H9 (cell line): ENCODE results near the gene HELQ. TPM values are rescaled to one million over a fixed set of nuclear protein-coding genes. Genes with fewer than 3 reads are reported as not detected.

Experiments
- DNase-seq: peaks from one replicate; pipeline ENCODE4 v3.0.0-alpha.2; 2017
- H2AFZ ChIP-seq: one replicate; pipeline ENCODE4 v1.6.1; 2013; ENCODE audit warnings: mild to moderate bottlenecking, low read length, control low read depth, moderate library complexity
- H2AK5ac ChIP-seq: 2 replicates; pipeline ENCODE4 v1.6.1; 2013; ENCODE audit warnings: low read length, control low read depth, mixed read lengths; ENCODE audit not compliant: insufficient read length
- H2BK120ac ChIP-seq: one replicate; pipeline ENCODE4 v1.6.1; 2013; ENCODE audit warnings: low read depth, mild to moderate bottlenecking, low read length, control low read depth, inconsistent platforms; ENCODE audit not compliant: poor library complexity, severe bottlenecking
- H2BK12ac ChIP-seq: 2 replicates; pipeline ENCODE4 v1.6.1; 2013; ENCODE audit warnings: low read length, control low read depth, mixed read lengths, low read depth; ENCODE audit not compliant: insufficient read length
- H2BK15ac ChIP-seq: 2 replicates; pipeline ENCODE4 v1.6.1; 2013; ENCODE audit warnings: low read depth, low read length, control low read depth
- H2BK20ac ChIP-seq: one replicate; pipeline ENCODE4 v1.6.1; 2013; ENCODE audit warnings: low read depth, mild to moderate bottlenecking, low read length, control low read depth, inconsistent platforms; ENCODE audit not compliant: poor library complexity, severe bottlenecking
- H2BK5ac ChIP-seq: 2 replicates; pipeline ENCODE4 v1.6.1; 2013; ENCODE audit warnings: low read length, control low read depth, mixed read lengths; ENCODE audit not compliant: insufficient read length
- H3K14ac ChIP-seq: 2 replicates; pipeline ENCODE4 v1.6.1; 2013; ENCODE audit warnings: low read length, control low read depth; ENCODE audit not compliant: insufficient read depth
- H3K18ac ChIP-seq: 2 replicates; pipeline ENCODE4 v1.6.1; 2013; ENCODE audit warnings: low read depth, mild to moderate bottlenecking, mixed read lengths, low read length, control low read depth; ENCODE audit not compliant: insufficient read length
- H3K23ac ChIP-seq: 2 replicates; pipeline ENCODE4 v1.6.1; 2013; ENCODE audit warnings: low read length, control low read depth, mixed read lengths, low read depth; ENCODE audit not compliant: insufficient read length
- H3K23me2 ChIP-seq: 2 replicates; pipeline ENCODE4 v1.6.1; 2013; ENCODE audit warnings: low read depth, mild to moderate bottlenecking, mixed read lengths, low read length, control low read depth; ENCODE audit not compliant: insufficient read length, poor library complexity, severe bottlenecking
- H3K27ac ChIP-seq: 2 replicates; pipeline ENCODE4 v1.5.1; 2013; ENCODE audit warnings: low read length, control low read depth, mixed read lengths, low read depth; ENCODE audit not compliant: insufficient read length
- H3K27me3 ChIP-seq: 2 replicates; pipeline ENCODE4 v1.6.1; 2013; ENCODE audit warnings: low read length, control low read depth, inconsistent platforms; ENCODE audit not compliant: insufficient read depth
- H3K4ac ChIP-seq: 2 replicates; pipeline ENCODE4 v1.6.1; 2013; ENCODE audit warnings: low read depth, mild to moderate bottlenecking, control low read depth, inconsistent platforms, low read length, moderate library complexity
- H3K4me1 ChIP-seq: 2 replicates; pipeline ENCODE4 v1.6.1; 2013; ENCODE audit warnings: low read length, control low read depth, inconsistent platforms; ENCODE audit not compliant: insufficient read depth
- H3K4me2 ChIP-seq: 2 replicates; pipeline ENCODE4 v1.6.1; 2013; ENCODE audit warnings: low read length, control low read depth, mixed read lengths; ENCODE audit not compliant: insufficient read length, insufficient read depth
- H3K56ac ChIP-seq: 2 replicates; pipeline ENCODE4 v1.6.1; 2013; ENCODE audit warnings: low read depth, mild to moderate bottlenecking, mixed read lengths, low read length, control low read depth; ENCODE audit not compliant: insufficient read length
- H3K79me1 ChIP-seq: 2 replicates; pipeline ENCODE4 v1.6.1; 2013; ENCODE audit warnings: low read depth, mild to moderate bottlenecking, moderate library complexity, low read length, control low read depth, inconsistent platforms; ENCODE audit not compliant: insufficient read depth, poor library complexity, severe bottlenecking
- H3K79me2 ChIP-seq: 2 replicates; pipeline ENCODE4 v1.6.1; 2013; ENCODE audit warnings: low read length, control low read depth, inconsistent platforms; ENCODE audit not compliant: insufficient read depth
- H3K9ac ChIP-seq: 2 replicates; pipeline ENCODE4 v1.6.1; 2013; ENCODE audit warnings: low read length, control low read depth, mixed read lengths; ENCODE audit not compliant: insufficient read length; ENCODE audit errors: extremely low read depth
- H3K9me3 ChIP-seq: one replicate; pipeline ENCODE4 v1.6.1; 2013; ENCODE audit warnings: low read depth, low read length, inconsistent platforms; ENCODE audit not compliant: control insufficient read depth
- H3T11ph ChIP-seq: one replicate; pipeline ENCODE4 v1.6.1; 2013; ENCODE audit warnings: mild to moderate bottlenecking, low read length, control low read depth, inconsistent platforms
- H4K20me1 ChIP-seq: one replicate; pipeline ENCODE4 v1.6.1; 2013; ENCODE audit not compliant: control insufficient read depth, insufficient read length, insufficient read depth
- H4K5ac ChIP-seq: 2 replicates; pipeline ENCODE4 v1.6.1; 2013; ENCODE audit warnings: low read depth, mild to moderate bottlenecking, mixed read lengths, low read length, control low read depth; ENCODE audit not compliant: insufficient read length
- H4K8ac ChIP-seq: replicated peaks from 2 replicates; pipeline ENCODE4 v1.6.1; 2013; ENCODE audit warnings: low read length, control low read depth, mixed read lengths, low read depth; ENCODE audit not compliant: insufficient read length
- H4K91ac ChIP-seq: 2 replicates; pipeline ENCODE4 v1.6.1; 2013; ENCODE audit warnings: low read depth, mild to moderate bottlenecking, moderate library complexity, mixed read lengths, low read length, control low read depth; ENCODE audit not compliant: insufficient read length
- H3K27ac Mint-ChIP-seq, 3 experiments: 2 replicates in 2 of 3; 3 replicates in 1 of 3; pipeline ENCODE4 v1.8.0; 2020 to 2021; ENCODE audit warnings: mixed read lengths in 3 of 3, mild to moderate bottlenecking in 1 of 3, moderate library complexity in 1 of 3
- H3K27me3 Mint-ChIP-seq: 2 replicates; pipeline ENCODE4 v1.8.0; 2021; ENCODE audit warnings: low read depth, mild to moderate bottlenecking, moderate library complexity, mixed read lengths
- H3K36me3 Mint-ChIP-seq, 3 experiments: 2 replicates in 2 of 3; 3 replicates in 1 of 3; pipeline ENCODE4 v1.8.0; 2020 to 2021; ENCODE audit warnings: low read depth in 3 of 3, mixed read lengths in 3 of 3; ENCODE audit not compliant: insufficient read depth in 1 of 3
- H3K4me1 Mint-ChIP-seq, 2 experiments: 2 replicates each; pipeline ENCODE4 v1.8.0; 2020; ENCODE audit warnings: mixed read lengths in 2 of 2
- H3K4me3 Mint-ChIP-seq, 2 experiments: 2 replicates in 1 of 2; 3 replicates in 1 of 2; pipeline ENCODE4 v1.8.0; 2020 to 2021; ENCODE audit warnings: mild to moderate bottlenecking in 2 of 2, mixed read lengths in 2 of 2, moderate library complexity in 1 of 2
- H3K9me3 Mint-ChIP-seq, 2 experiments: 2 replicates in 1 of 2; 3 replicates in 1 of 2; pipeline ENCODE4 v1.8.0; 2020; ENCODE audit warnings: mild to moderate bottlenecking in 2 of 2, mixed read lengths in 2 of 2, moderate library complexity in 1 of 2
- WGBS: extraction: QIAGEN DNeasy Blood & Tissue Kit; methylation state at CpG from one replicate; pipeline ENCODE4 v1.1.7; 2013; ENCODE audit warnings: missing lambda C conversion rate, low lambda C conversion rate, mixed read lengths; ENCODE audit not compliant: insufficient read length; ENCODE audit errors: extremely low coverage; 5-methylcytosine and 5-hydroxymethylcytosine counted together
- total RNA-seq: library from RNA; stranded (reverse); gene quantifications from 2 replicates; pipeline ENCODE4 v1.2.1, GENCODE V29; 2021
- TF ChIP-seq, protein P1 (sequence below): fragments of 200-600 bp; sonication (generic); conservative IDR thresholded peaks from 3 replicates; pipeline ENCODE4 v1.8.0; 2021; ENCODE audit warnings: antibody characterized with exemption, mild to moderate bottlenecking

Gene HELQ
- total RNA-seq, 1 experiment from 2014 or later, result 16.2 TPM

DNA sequence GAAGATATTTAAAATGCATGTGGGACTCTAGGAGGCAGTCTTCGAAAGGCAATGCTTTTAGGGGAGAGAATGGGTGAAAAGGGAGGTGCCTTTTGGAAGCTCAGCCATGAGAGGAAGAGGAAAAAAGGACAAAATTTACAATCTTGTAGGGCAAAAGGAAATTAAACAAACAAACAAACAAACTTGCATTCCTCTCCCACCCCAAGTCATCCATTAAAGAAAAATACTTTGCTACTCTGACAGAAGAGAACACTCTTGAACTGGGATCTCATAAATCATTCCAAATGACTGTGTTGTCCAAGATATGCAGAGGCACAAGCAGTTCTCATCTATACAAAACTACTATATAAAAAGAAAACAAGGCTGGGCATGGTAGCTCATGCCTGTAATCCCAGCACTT, 46.7 kb downstream of the HELQ start:
- no peak overlapping the region for H3K9ac ChIP-seq
- Mint-ChIP-seq H3K27ac (no peak overlapping the region), H3K4me3 (no peak overlapping the region), H3K27me3 (no peaks in the 10 kb centered on the region), H3K36me3 (no peaks in the 10 kb centered on the region), H3K9me3 (no peaks in the 10 kb centered on the region), H3K4me1 (no peaks in the 10 kb centered on the region)
- H3K79me2 ChIP-seq, result no peaks in the 10 kb centered on the region
- H2BK120ac ChIP-seq, result no peak overlapping the region
- H4K8ac ChIP-seq, result no peak overlapping the region
- no peak overlapping the region for H3K14ac ChIP-seq
- H3K23ac ChIP-seq, result no peak overlapping the region
- no peak overlapping the region for H2BK15ac ChIP-seq
- WGBS, result no CpG with 5 or more reads among the region's 1 CpG
- H3K56ac ChIP-seq, result no peak overlapping the region
- H3K4me1 ChIP-seq, result no peaks in the 10 kb centered on the region
- no peak overlapping the region for H2BK12ac ChIP-seq
- no peak overlapping the region for H2BK20ac ChIP-seq
- H3K4ac ChIP-seq, result no peak overlapping the region
- DNase-seq, result no peak
- H3K9me3 ChIP-seq, result no peaks in the 10 kb centered on the region
- H3K27ac ChIP-seq, result no peak overlapping the region
- TF ChIP-seq, protein P1, sequence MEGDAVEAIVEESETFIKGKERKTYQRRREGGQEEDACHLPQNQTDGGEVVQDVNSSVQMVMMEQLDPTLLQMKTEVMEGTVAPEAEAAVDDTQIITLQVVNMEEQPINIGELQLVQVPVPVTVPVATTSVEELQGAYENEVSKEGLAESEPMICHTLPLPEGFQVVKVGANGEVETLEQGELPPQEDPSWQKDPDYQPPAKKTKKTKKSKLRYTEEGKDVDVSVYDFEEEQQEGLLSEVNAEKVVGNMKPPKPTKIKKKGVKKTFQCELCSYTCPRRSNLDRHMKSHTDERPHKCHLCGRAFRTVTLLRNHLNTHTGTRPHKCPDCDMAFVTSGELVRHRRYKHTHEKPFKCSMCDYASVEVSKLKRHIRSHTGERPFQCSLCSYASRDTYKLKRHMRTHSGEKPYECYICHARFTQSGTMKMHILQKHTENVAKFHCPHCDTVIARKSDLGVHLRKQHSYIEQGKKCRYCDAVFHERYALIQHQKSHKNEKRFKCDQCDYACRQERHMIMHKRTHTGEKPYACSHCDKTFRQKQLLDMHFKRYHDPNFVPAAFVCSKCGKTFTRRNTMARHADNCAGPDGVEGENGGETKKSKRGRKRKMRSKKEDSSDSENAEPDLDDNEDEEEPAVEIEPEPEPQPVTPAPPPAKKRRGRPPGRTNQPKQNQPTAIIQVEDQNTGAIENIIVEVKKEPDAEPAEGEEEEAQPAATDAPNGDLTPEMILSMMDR, result no peak
- no peak overlapping the region for H2AK5ac ChIP-seq
- no peaks in the 10 kb centered on the region for H3K27me3 ChIP-seq
- no peaks in the 10 kb centered on the region for H3K23me2 ChIP-seq
- no peak overlapping the region for H3K18ac ChIP-seq
- no peak overlapping the region for H2BK5ac ChIP-seq
- H3T11ph ChIP-seq, result no peak overlapping the region
- H4K5ac ChIP-seq, result no peak overlapping the region
- no peaks in the 10 kb centered on the region for H4K20me1 ChIP-seq
- H2AFZ ChIP-seq, result no peak overlapping the region
- no peak overlapping the region for H3K4me2 ChIP-seq
- no peaks in the 10 kb centered on the region for H3K79me1 ChIP-seq
- H4K91ac ChIP-seq, result no peak overlapping the region
